ENCODE measurements around the gene PTBP3. TPM values are rescaled to one million over a fixed set of nuclear protein-coding genes. Genes with fewer than 3 reads are reported as not detected.
A peak's percentile ranks its signal among the peaks of the same experiment; 100 is the strongest.

Gene PTBP3
- polyA plus RNA-seq, 1 of the 3 experiments (the other 2 are of a cell fraction), result 6.1 TPM

DNA sequence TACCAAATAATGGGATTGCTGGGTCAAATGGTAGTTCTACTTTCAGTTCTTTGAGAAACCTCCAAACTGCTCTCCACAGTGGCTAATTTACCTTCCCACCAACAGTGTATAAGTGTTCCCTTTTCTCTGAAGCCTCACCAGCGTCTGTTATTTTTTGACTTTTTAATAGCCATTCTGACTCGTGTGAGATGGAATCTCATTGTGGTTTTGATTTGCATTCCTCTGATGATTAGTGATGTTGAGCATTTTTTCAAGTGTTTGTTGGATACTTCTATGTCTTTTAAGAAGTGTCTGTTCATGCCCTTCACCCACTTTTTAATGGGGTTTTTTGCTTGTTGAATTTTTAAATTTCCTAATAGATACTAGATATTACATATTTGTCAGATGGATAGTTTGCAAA lies 129.9 kb downstream of the PTBP3 start:
- H2AFZ ChIP-seq (ENCODE audit: low read depth), result no peak overlapping the region
- no peak overlapping the region for H3K4me3 ChIP-seq (ENCODE audit: low read depth in 2 of 2, low read length in 1 of 2)
- peaks cover 8% of the 10 kb centered on the region for H3F3A ChIP-seq (replicated peaks; ENCODE audit: insufficient read depth)
- H3K9me2 ChIP-seq, result no peaks in the 10 kb centered on the region
- no peaks in the 10 kb centered on the region for H3K27me3 ChIP-seq (ENCODE audit: insufficient read depth)
- H3K4me1 ChIP-seq (ENCODE audit: control insufficient read depth in 1 of 2, insufficient read depth in 2 of 2, low read depth in 1 of 2, low read length in 1 of 2), result no peaks in the 10 kb centered on the region
- CTCF ChIA-PET, result interaction anchor here (0.7 kb wide), 1 partner anchor 118 kb away, joined by 3 read pairs; no protein-coding TSS in a partner anchor
- H4K20me1 ChIP-seq (ENCODE audit: insufficient read depth), result no peaks in the 10 kb centered on the region
- H3K79me2 ChIP-seq (ENCODE audit: insufficient read depth), result no peaks in the 10 kb centered on the region
- POLR2A ChIA-PET, result interaction anchor here (0.6 kb wide), 1 partner anchor 24 kb away, joined by 4 read pairs; no protein-coding TSS in a partner anchor
- H3K27ac ChIP-seq (ENCODE audit: low read depth in 2 of 2, low read length in 1 of 2), result no peak overlapping the region
- peaks cover 8 to 50% of the 10 kb centered on the region in 2 experiments for H3K36me3 ChIP-seq (replicated peaks in 1 of 2; ENCODE audit: control insufficient read depth in 1 of 2, insufficient read depth in 2 of 2, low read length in 1 of 2)
- WGBS (ENCODE audit: low lambda C conversion rate), result 23% methylated on average over 2 of the region's 2 CpGs
- no peak overlapping the region for H3K9ac ChIP-seq
- H3K9me3 ChIP-seq, result peaks cover 13% of the 10 kb centered on the region; the same call in 1 of the 2 replicates
- DNase-seq, result no peak
- TF ChIP-seq, protein P1, sequence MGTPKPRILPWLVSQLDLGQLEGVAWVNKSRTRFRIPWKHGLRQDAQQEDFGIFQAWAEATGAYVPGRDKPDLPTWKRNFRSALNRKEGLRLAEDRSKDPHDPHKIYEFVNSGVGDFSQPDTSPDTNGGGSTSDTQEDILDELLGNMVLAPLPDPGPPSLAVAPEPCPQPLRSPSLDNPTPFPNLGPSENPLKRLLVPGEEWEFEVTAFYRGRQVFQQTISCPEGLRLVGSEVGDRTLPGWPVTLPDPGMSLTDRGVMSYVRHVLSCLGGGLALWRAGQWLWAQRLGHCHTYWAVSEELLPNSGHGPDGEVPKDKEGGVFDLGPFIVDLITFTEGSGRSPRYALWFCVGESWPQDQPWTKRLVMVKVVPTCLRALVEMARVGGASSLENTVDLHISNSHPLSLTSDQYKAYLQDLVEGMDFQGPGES (IDR thresholded peaks at IDR 0.05; ENCODE audit: low read depth, low read length), result no peak
- TF ChIP-seq FOSL2 (IDR thresholded peaks at IDR 0.05; ENCODE audit: borderline replicate concordance, low read depth), result peak; percentile 37; the same call in 1 of the 2 replicates
- no peak for TF ChIP-seq MEF2A (IDR thresholded peaks at IDR 0.05; ENCODE audit: borderline replicate concordance, low read depth)
- no peak overlapping the region for H3K4me2 ChIP-seq

DNA sequence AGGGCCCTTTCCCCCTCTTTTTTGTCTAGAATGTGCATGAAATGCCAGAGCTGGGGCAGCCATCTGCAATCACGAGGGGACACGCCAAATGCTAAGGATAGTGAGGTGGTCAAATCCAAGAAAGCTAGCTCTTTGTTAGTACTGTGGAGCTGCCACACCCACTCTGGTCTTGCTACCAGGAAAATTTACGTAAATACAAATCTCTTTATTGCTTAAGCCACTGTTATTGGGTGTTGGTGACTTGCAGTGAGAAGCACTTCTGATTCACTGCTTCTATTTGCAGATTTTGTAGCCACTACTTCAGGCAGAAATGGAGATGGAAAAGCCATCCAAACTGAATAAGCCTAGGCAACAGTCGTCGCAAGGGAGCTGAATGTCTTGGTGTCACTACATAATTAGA lies 132.7 kb downstream of the PTBP3 start:
- WGBS (ENCODE audit: low lambda C conversion rate), result 91% methylated on average over 4 of the region's 5 CpGs
- Histone ChIP-seq H3K27me3 (ENCODE audit: insufficient read depth) (no peaks in the 10 kb centered on the region), H3K79me2 (ENCODE audit: insufficient read depth) (no peaks in the 10 kb centered on the region), H3K4me2 (no peak overlapping the region), H3K9me2 (no peaks in the 10 kb centered on the region), H3K36me3 (replicated peaks in 1 of 2; ENCODE audit: control insufficient read depth in 1 of 2, insufficient read depth in 2 of 2, low read length in 1 of 2) (peaks cover 0 to 24% of the 10 kb centered on the region in 2 experiments), H3K9ac (no peak overlapping the region), H3K27ac (ENCODE audit: low read depth in 2 of 2, low read length in 1 of 2) (no peak overlapping the region), H3K9me3 (0 out of 2 replicates have a peak, but pooled peaks cover 3% of the 10 kb centered on the region), H4K20me1 (ENCODE audit: insufficient read depth) (no peaks in the 10 kb centered on the region), H3K4me3 (ENCODE audit: low read depth in 2 of 2, low read length in 1 of 2) (no peak overlapping the region), H3F3A (replicated peaks; ENCODE audit: insufficient read depth) (peaks cover 8% of the 10 kb centered on the region), H2AFZ (ENCODE audit: low read depth) (no peak overlapping the region), H3K4me1 (ENCODE audit: control insufficient read depth in 1 of 2, insufficient read depth in 2 of 2, low read depth in 1 of 2, low read length in 1 of 2) (no peaks in the 10 kb centered on the region)
- DNase-seq, result no peak
- ChIA-PET CTCF (no interaction called here), POLR2A (no interaction called here)
- TF ChIP-seq EZH2phosphoT487 (IDR thresholded peaks at IDR 0.05; ENCODE audit: borderline replicate concordance, low read depth) (no peak), JUND (IDR thresholded peaks at IDR 0.05) (no peak), NFIC (IDR thresholded peaks at IDR 0.05; ENCODE audit: borderline replicate concordance) (no peak), RXRA (IDR thresholded peaks at IDR 0.05; ENCODE audit: borderline replicate concordance, low read depth) (no peak), RCOR1 (IDR thresholded peaks at IDR 0.05; ENCODE audit: low read length) (no peak), GATA2 (CRISPR knock-in tag; IDR thresholded peaks at IDR 0.05) (no peak)
- TF ChIP-seq, protein P2, sequence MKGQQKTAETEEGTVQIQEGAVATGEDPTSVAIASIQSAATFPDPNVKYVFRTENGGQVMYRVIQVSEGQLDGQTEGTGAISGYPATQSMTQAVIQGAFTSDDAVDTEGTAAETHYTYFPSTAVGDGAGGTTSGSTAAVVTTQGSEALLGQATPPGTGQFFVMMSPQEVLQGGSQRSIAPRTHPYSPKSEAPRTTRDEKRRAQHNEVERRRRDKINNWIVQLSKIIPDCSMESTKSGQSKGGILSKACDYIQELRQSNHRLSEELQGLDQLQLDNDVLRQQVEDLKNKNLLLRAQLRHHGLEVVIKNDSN (IDR thresholded peaks at IDR 0.05; ENCODE audit: borderline replicate concordance, low read depth), result no peak
- TF ChIP-seq, protein P3, sequence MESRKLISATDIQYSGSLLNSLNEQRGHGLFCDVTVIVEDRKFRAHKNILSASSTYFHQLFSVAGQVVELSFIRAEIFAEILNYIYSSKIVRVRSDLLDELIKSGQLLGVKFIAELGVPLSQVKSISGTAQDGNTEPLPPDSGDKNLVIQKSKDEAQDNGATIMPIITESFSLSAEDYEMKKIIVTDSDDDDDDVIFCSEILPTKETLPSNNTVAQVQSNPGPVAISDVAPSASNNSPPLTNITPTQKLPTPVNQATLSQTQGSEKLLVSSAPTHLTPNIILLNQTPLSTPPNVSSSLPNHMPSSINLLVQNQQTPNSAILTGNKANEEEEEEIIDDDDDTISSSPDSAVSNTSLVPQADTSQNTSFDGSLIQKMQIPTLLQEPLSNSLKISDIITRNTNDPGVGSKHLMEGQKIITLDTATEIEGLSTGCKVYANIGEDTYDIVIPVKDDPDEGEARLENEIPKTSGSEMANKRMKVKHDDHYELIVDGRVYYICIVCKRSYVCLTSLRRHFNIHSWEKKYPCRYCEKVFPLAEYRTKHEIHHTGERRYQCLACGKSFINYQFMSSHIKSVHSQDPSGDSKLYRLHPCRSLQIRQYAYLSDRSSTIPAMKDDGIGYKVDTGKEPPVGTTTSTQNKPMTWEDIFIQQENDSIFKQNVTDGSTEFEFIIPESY (IDR thresholded peaks at IDR 0.05; ENCODE audit: borderline replicate concordance, low read depth), result no peak
- TF ChIP-seq, protein P4, sequence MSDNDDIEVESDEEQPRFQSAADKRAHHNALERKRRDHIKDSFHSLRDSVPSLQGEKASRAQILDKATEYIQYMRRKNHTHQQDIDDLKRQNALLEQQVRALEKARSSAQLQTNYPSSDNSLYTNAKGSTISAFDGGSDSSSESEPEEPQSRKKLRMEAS (IDR thresholded peaks at IDR 0.05; ENCODE audit: low read depth), result no peak
